Upper lobe of right lung (tissue), 1 donor: ENCODE results near the gene HYOU1. TPM values are rescaled to one million over a fixed set of nuclear protein-coding genes. Genes with fewer than 3 reads are reported as not detected.
A peak's percentile ranks its signal among the peaks of the same experiment; 100 is the strongest.
"Not testable (repeated sequence)": the region's sequence is repeated elsewhere in the genome, so short reads cannot be mapped to it uniquely, and the experiment has no call there.

Source experiments
- ATAC-seq: fragments of 200-7000 bp; cut with Tn5 transposase; one replicate; pipeline ENCODE4 v1.9.1; 2020; ENCODE audit warnings: mild to moderate bottlenecking, moderate library complexity
- DNase-seq: peaks from one replicate; pipeline ENCODE4 v3.0.0-alpha.2; 2020
- H3K27ac ChIP-seq: fragments of 200-600 bp; one replicate; pipeline ENCODE4 v1.8.0; 2022
- H3K27me3 ChIP-seq: fragments of 200-600 bp; one replicate; pipeline ENCODE4 v1.8.0; 2022; ENCODE audit warnings: mild to moderate bottlenecking
- H3K36me3 ChIP-seq: fragments of 200-600 bp; one replicate; pipeline ENCODE4 v1.8.0; 2022
- H3K4me1 ChIP-seq: fragments of 200-600 bp; one replicate; pipeline ENCODE4 v1.8.0; 2022
- H3K4me3 ChIP-seq: fragments of 200-600 bp; one replicate; pipeline ENCODE4 v1.8.0; 2022; ENCODE audit warnings: mild to moderate bottlenecking
- H3K9me3 ChIP-seq: fragments of 200-600 bp; one replicate; pipeline ENCODE4 v1.8.0; 2022
- intact Hi-C: fragments of 100-400 bp; cut with DNase I; formaldehyde crosslinking; loops from one replicate; pipeline ENCODE4 v1.11.0; 2022
- total RNA-seq: library from RNA; stranded (reverse); fragmentation: NEBNext Ultra II Directional; extraction: Animal tissue kit (Norgen Biotek cat#: 25700); gene quantifications from one replicate; pipeline ENCODE4 v1.2.1, GENCODE V29; 2021
- TF ChIP-seq, protein P1 (sequence below): fragments of 200-600 bp; IDR thresholded peaks from one replicate; pipeline ENCODE4 v1.8.0; 2022; ENCODE audit warnings: antibody characterized with exemption
- donor health status: DM: no; HTN: yes; CAD: no; lungs with severe emphysema.

The HYOU1 gene
- total RNA-seq, 1 donor from 2014 or later, result 142 TPM

DNA sequence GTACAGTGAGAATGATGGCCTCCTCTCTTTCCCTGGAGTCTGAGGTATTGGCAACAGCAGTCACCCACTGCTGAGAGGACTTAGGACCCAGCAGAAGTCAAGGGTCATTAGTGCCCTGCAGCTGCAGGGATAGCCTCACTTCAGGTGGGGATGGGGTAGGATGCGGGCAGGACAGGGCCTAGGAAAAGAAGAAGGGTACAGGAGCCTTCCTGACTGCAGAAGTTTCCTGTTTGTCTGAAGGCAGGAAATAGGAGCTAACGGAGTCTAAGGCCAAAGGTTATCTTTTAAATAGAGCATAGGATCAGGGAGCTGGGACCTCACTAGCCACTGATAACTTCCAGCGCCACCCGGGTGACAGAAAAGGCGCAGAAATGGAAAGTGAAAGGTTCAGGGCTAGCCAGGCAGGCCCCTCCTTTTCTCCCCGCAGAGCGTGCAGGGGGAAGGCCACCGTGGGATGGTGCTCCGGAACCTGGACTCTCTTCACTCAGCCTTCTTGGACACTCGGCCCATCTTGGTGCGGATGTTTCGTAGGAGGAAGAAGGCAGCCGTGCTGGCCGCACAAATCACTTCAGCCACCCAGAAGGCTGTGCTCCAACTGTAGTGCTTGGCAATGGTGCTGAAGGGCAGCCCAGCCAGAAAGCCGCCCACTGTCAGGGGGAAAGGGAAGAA lies 32.4 kb downstream of the HYOU1 start:
- Histone ChIP-seq H3K36me3 (peaks cover 53% of the 10 kb centered on the region), H3K4me1 (peaks cover 44% of the 10 kb centered on the region), H3K27me3 (no peaks in the 10 kb centered on the region), H3K4me3 (no peak overlapping the region), H3K27ac (peak overlapping the region; percentile 47), H3K9me3 (no peaks in the 10 kb centered on the region)
- ATAC-seq, result no peak
- TF ChIP-seq, protein P1, sequence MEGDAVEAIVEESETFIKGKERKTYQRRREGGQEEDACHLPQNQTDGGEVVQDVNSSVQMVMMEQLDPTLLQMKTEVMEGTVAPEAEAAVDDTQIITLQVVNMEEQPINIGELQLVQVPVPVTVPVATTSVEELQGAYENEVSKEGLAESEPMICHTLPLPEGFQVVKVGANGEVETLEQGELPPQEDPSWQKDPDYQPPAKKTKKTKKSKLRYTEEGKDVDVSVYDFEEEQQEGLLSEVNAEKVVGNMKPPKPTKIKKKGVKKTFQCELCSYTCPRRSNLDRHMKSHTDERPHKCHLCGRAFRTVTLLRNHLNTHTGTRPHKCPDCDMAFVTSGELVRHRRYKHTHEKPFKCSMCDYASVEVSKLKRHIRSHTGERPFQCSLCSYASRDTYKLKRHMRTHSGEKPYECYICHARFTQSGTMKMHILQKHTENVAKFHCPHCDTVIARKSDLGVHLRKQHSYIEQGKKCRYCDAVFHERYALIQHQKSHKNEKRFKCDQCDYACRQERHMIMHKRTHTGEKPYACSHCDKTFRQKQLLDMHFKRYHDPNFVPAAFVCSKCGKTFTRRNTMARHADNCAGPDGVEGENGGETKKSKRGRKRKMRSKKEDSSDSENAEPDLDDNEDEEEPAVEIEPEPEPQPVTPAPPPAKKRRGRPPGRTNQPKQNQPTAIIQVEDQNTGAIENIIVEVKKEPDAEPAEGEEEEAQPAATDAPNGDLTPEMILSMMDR, result no peak
- DNase-seq, result no peak
- intact Hi-C loops, result no loop called here

DNA sequence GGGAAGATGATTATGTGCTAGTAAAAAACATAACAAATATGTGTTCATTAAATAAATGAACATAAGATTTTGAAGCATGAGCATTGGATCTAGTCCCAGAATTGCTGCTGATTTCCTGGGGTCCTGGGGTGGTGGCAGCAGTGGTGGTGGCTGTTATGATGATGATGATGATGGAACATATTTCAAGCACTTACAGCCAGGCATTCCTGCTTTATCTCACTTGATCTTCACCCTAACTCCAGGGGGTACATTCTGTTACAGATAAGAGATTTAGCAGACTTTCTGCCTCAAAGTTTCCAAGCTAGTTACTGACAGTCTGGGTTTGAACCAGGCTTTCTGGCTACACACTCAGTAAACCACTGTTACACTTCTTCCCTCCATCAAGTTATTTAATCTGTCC lies 33.3 kb downstream of the HYOU1 start:
- Histone ChIP-seq H3K36me3 (peaks cover 53% of the 10 kb centered on the region), H3K4me1 (peaks cover 38% of the 10 kb centered on the region), H3K4me3 (no peak overlapping the region), H3K27me3 (no peaks in the 10 kb centered on the region), H3K9me3 (no peaks in the 10 kb centered on the region), H3K27ac (no peak overlapping the region)
- no peak for ATAC-seq
- DNase-seq, result no peak
- intact Hi-C loops, result no loop called here
- TF ChIP-seq, protein P1, result no peak

DNA sequence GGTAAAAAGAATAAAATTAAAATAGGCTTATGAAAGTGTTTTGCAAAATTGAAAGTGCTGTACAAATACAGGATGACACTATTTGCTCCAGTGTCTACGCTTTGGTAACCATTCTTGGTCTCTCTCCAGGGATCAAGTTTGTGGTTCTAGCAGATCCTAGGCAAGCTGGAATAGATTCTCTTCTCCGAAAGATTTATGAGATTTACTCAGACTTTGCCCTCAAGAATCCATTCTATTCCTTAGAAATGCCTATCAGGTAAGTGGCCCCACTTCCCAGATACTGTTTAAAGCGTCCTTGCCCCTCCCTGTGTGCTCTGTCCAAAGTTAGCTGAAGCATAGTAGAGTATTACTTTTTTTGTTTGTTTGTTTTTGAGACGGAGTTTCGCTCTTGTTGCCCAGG lies 35.4 kb downstream of the HYOU1 start:
- intact Hi-C loops, result no loop called here
- no peak for ATAC-seq
- Histone ChIP-seq H3K36me3 (peaks cover 58% of the 10 kb centered on the region), H3K27ac (no peak overlapping the region), H3K4me1 (peaks cover 44% of the 10 kb centered on the region), H3K27me3 (no peaks in the 10 kb centered on the region), H3K4me3 (no peak overlapping the region), H3K9me3 (no peaks in the 10 kb centered on the region)
- TF ChIP-seq, protein P1, result no peak
- no peak for DNase-seq

- DNase-seq, result no peak
- Histone ChIP-seq H3K27me3 (no peaks in the 10 kb centered on the region), H3K36me3 (peaks cover 64% of the 10 kb centered on the region), H3K27ac (no peak overlapping the region), H3K4me1 (peaks cover 51% of the 10 kb centered on the region), H3K4me3 (peak overlapping the region; percentile 91), H3K9me3 (no peaks in the 10 kb centered on the region)
- TF ChIP-seq, protein P1, result no peak
- no peak for ATAC-seq
- intact Hi-C loops, result no loop called here
Observed at GRCh38 chr11:119019996-119020395, 37.0 kb downstream of the HYOU1 start.

GRCh38 chr11:119018074-119018938 lies 38.7 kb downstream of the HYOU1 start, which contains the start of the genes RPS25 and TRAPPC4:
RPS25 (minus strand) TSS chr11:119018343; CDS start chr11:119018284, 59 bp downstream.
TRAPPC4 (plus strand) TSS chr11:119018766; CDS start chr11:119018796, 30 bp downstream.
- no peaks in the 10 kb centered on the region for H3K27me3 ChIP-seq
- peaks cover 62% of the 10 kb centered on the region for H3K36me3 ChIP-seq
- ATAC-seq (peak; percentile 97), DNase-seq (peak; percentile 98)
- H3K4me3 ChIP-seq, result peak within 1 kb of the TSS; percentile 91
- intact Hi-C loops, result no loop called here
- no peaks in the 10 kb centered on the region for H3K9me3 ChIP-seq
- TF ChIP-seq, protein P1, result no peak
- H3K27ac ChIP-seq, result peak within 1 kb of the TSS; percentile 96
- peaks cover 37% of the 10 kb centered on the region for H3K4me1 ChIP-seq

DNA sequence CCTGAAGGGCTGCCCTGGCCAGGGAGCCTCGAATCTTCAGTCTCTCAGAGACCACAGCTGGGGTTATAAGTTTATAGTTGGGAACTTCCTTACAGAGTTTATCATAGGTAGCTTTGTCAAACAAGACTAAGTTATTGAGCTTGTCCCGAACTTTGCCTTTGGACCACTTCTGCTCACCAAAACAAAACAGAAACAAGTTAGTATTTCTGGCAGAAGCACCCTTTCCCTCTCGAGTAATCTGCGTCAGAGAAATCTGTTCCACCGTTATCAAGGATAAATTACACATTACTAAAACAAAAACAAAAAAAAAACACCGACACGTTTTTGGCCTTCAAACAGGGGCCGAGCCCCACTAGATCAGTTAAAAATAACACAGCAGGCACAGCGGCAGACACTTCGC lies 39.6 kb downstream of the HYOU1 start:
- H3K9me3 ChIP-seq, intact Hi-C loops, H3K27me3 ChIP-seq, ATAC-seq, DNase-seq: not testable (repeated sequence)
- Histone ChIP-seq H3K4me3 (peak overlapping the region; percentile 91), H3K36me3 (peaks cover 62% of the 10 kb centered on the region), H3K4me1 (peaks cover 34% of the 10 kb centered on the region), H3K27ac (peak overlapping the region; percentile 96)
